Esophagus squamous epithelium (tissue), 4 donors: ENCODE data around the gene CREB3L2.

Source experiments
- CTCF ChIP-seq, 6 experiments: fragments of 450-650 bp in 4 of 6; fragments of 200-600 bp in 2 of 6; sonication (generic) in 2 of 6; IDR thresholded peaks; one replicate each; pipeline ENCODE4 v1.5.1; 2016 to 2019; ENCODE audit warnings: antibody characterized with exemption in 6 of 6, mild to moderate bottlenecking in 4 of 6, moderate library complexity in 4 of 6
- POLR2A ChIP-seq, 4 donors: fragments of 450-650 bp; IDR thresholded peaks; one replicate each; pipeline ENCODE4 v1.6.1; 2017; ENCODE audit warnings: antibody characterized with exemption in 4 of 4, mild to moderate bottlenecking in 4 of 4, moderate library complexity in 3 of 4

GRCh38 chr7:137829337-137829992 lies 172.4 kb downstream of the CREB3L2 start:
- TF ChIP-seq CTCF (IDR thresholded peaks at IDR 0.05) (no peak), POLR2A (IDR thresholded peaks at IDR 0.05) (no peak)
